ENCODE results near the gene TMEM263. TPM values are rescaled to one million over a fixed set of nuclear protein-coding genes. Genes with fewer than 3 reads are reported as not detected.
"Not testable (repeated sequence)": the region's sequence is repeated elsewhere in the genome, so short reads cannot be mapped to it uniquely, and the experiment has no call there.

The TMEM263 gene
- total RNA-seq, 2 experiments from 2014 or later = 33.2 to 33.4 TPM

DNA sequence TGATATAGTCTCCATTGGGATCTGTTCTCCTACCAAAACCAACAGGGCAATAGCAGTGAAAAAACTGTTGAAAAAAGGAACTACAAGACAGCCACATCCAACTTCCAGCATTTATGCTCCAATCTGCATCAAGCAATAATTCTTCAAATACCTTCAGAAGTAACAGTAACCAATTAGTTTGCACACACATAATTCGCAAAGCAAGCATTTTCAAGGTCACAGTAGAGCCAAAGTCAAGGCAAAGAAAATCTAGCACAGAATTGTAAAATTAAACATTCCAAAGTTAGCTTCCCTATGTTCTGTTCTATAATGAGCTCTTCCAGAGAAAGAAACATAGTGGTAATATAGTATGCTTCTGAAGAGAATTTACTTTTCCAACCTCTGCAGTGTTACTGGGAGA, 42.2 kb downstream of the TMEM263 start:
- Histone ChIP-seq H3K4me1 (ENCODE audit: insufficient read depth, low read length) (no peaks in the 10 kb centered on the region), H3K36me3 (ENCODE audit: insufficient read depth, low read length) (peaks cover 22% of the 10 kb centered on the region), H3K27me3 (ENCODE audit: control insufficient read depth in 1 of 2, insufficient read depth in 2 of 2, low read length in 2 of 2) (no peaks in the 10 kb centered on the region), H3K9me3 (ENCODE audit: control insufficient read depth in 1 of 2, insufficient read depth in 1 of 2, low read length in 2 of 2) (no peaks in the 10 kb centered on the region), H3K4me3 (ENCODE audit: low read length) (no peak overlapping the region), H3K27ac (ENCODE audit: low read depth in 1 of 2, low read length in 2 of 2) (no peak overlapping the region)
- ATAC-seq (ENCODE audit: poor library complexity) (no peak), DNase-seq (no peak)
- TF ChIP-seq, protein P1, sequence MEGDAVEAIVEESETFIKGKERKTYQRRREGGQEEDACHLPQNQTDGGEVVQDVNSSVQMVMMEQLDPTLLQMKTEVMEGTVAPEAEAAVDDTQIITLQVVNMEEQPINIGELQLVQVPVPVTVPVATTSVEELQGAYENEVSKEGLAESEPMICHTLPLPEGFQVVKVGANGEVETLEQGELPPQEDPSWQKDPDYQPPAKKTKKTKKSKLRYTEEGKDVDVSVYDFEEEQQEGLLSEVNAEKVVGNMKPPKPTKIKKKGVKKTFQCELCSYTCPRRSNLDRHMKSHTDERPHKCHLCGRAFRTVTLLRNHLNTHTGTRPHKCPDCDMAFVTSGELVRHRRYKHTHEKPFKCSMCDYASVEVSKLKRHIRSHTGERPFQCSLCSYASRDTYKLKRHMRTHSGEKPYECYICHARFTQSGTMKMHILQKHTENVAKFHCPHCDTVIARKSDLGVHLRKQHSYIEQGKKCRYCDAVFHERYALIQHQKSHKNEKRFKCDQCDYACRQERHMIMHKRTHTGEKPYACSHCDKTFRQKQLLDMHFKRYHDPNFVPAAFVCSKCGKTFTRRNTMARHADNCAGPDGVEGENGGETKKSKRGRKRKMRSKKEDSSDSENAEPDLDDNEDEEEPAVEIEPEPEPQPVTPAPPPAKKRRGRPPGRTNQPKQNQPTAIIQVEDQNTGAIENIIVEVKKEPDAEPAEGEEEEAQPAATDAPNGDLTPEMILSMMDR (IDR thresholded peaks at IDR 0.05) = no peak
- Mint-ChIP-seq H3K9me3 (no peaks in the 10 kb centered on the region), H3K27me3 (no peaks in the 10 kb centered on the region), H3K27ac (no peak overlapping the region), H3K4me1 (ENCODE audit: low read depth) (no peaks in the 10 kb centered on the region), H3K36me3 (ENCODE audit: low read depth) (peaks cover 89% of the 10 kb centered on the region), H3K4me3 (no peak overlapping the region)
- ChIA-PET CTCF (interaction anchor here (0.6 kb wide), 1 partner anchor 107 kb away, joined by 3 read pairs; no protein-coding TSS in a partner anchor), POLR2A (no interaction called here)
- intact Hi-C loops (cut with DNase I, micrococcal nuclease) = loop anchor here in 1 of 2 experiments (5.0 kb wide), 1 partner anchor 684 kb away; no protein-coding TSS in a partner anchor

DNA sequence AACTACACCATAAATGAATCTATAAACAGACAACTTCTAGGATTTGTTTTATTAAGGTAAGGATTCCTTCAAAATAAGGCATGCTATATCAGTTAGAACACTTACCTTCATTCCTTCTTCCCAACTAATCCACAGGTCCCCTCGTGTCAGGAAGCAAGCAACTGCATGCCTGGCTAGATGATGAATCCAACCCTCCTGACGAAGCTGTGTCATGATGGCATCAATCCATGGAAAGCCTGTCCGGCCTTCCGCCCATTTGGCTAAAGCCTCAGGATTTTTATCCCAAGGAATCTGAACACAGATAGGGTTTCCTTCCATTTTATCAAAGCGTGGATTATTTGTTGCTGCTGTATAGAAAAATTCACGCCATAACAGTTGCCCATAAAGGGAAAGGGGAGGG, 43.7 kb downstream of the TMEM263 start:
- no peaks in the 10 kb centered on the region for H3K4me1 ChIP-seq (ENCODE audit: insufficient read depth, low read length)
- peaks cover 22% of the 10 kb centered on the region for H3K36me3 ChIP-seq (ENCODE audit: insufficient read depth, low read length)
- intact Hi-C loops (cut with DNase I, micrococcal nuclease) = loop anchor here in 1 of 2 experiments (5.0 kb wide), 1 partner anchor 683 kb away; no protein-coding TSS in a partner anchor
- no peaks in the 10 kb centered on the region for H3K27me3 ChIP-seq (ENCODE audit: control insufficient read depth in 1 of 2, insufficient read depth in 2 of 2, low read length in 2 of 2)
- no peaks in the 10 kb centered on the region for H3K27me3 Mint-ChIP-seq
- no peak overlapping the region for H3K27ac ChIP-seq (ENCODE audit: low read depth in 1 of 2, low read length in 2 of 2)
- no peaks in the 10 kb centered on the region for H3K4me1 Mint-ChIP-seq (ENCODE audit: low read depth)
- no peaks in the 10 kb centered on the region for H3K9me3 ChIP-seq (ENCODE audit: control insufficient read depth in 1 of 2, insufficient read depth in 1 of 2, low read length in 2 of 2)
- H3K27ac Mint-ChIP-seq = no peak overlapping the region
- TF ChIP-seq, protein P1 (IDR thresholded peaks at IDR 0.05) = no peak
- H3K4me3 Mint-ChIP-seq = no peak overlapping the region
- POLR2A ChIA-PET = no interaction called here
- ATAC-seq (ENCODE audit: poor library complexity) (no peak), DNase-seq (no peak)
- no peak overlapping the region for H3K4me3 ChIP-seq (ENCODE audit: low read length)
- H3K36me3 Mint-ChIP-seq (ENCODE audit: low read depth) = peaks cover 75% of the 10 kb centered on the region
- CTCF ChIA-PET = interaction anchor here (0.7 kb wide), 1 partner anchor 1852 kb away, joined by 3 read pairs; no protein-coding TSS in a partner anchor
- H3K9me3 Mint-ChIP-seq = no peaks in the 10 kb centered on the region

DNA sequence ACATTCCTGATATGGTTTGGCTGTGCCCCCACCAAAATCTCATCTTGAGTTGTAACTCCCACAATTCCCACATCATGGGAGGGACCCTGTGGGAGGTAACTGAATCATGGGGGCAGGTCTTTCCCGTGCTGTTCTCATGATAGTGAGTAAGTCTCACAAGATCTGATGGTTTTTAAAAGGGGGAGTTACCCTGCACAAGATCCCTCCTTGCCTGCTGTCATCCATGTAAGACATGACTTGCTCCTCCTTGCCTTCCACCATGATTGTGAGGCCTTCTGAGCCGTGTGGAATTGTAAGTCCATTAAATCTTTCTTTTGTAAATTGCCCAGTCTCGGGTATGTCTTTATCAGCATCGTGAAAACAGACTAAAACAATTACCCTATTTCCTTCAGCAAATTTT, 47.0 kb downstream of the TMEM263 start:
- DNase-seq; H3K27ac ChIP-seq (ENCODE audit: low read depth in 1 of 2, low read length in 2 of 2); H3K4me1 ChIP-seq (ENCODE audit: insufficient read depth, low read length); H3K27me3 ChIP-seq (ENCODE audit: control insufficient read depth in 1 of 2, insufficient read depth in 2 of 2, low read length in 2 of 2); H3K9me3 ChIP-seq (ENCODE audit: control insufficient read depth in 1 of 2, insufficient read depth in 1 of 2, low read length in 2 of 2); H3K27ac Mint-ChIP-seq; H3K4me1 Mint-ChIP-seq (ENCODE audit: low read depth); H3K27me3 Mint-ChIP-seq; H3K4me3 Mint-ChIP-seq; intact Hi-C loops (cut with DNase I, micrococcal nuclease); ATAC-seq (ENCODE audit: poor library complexity); H3K9me3 Mint-ChIP-seq; POLR2A ChIA-PET; CTCF ChIA-PET; H3K4me3 ChIP-seq (ENCODE audit: low read length): not testable (repeated sequence)
- peaks cover 15% of the 10 kb centered on the region for H3K36me3 ChIP-seq (ENCODE audit: insufficient read depth, low read length)
- peaks cover 45% of the 10 kb centered on the region for H3K36me3 Mint-ChIP-seq (ENCODE audit: low read depth)

DNA sequence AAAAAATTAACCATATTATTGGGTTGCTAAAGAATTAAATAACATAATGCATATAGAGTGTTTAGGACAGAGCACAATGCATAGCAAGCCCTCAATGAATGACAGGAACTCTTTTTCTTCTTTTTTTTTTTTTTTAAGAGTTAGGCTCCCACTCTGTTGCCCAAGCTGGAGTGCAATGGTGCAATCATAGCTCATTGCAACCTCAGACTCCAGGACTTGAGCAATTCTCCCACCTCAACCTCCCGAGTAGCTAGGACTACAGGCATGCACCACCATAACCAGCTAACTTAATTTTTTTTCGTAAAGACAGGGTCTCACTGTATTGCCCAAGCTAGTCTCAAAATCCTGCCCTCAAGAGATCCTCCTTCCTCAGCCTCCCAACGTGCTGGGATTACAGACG, 51.7 kb downstream of the TMEM263 start:
- TF ChIP-seq, protein P1 (IDR thresholded peaks at IDR 0.05) = no peak
- no peak for ATAC-seq (ENCODE audit: poor library complexity)
- Histone ChIP-seq H3K27me3 (ENCODE audit: control insufficient read depth in 1 of 2, insufficient read depth in 2 of 2, low read length in 2 of 2) (no peaks in the 10 kb centered on the region), H3K27ac (ENCODE audit: low read depth in 1 of 2, low read length in 2 of 2) (no peak overlapping the region), H3K4me1 (ENCODE audit: insufficient read depth, low read length) (no peaks in the 10 kb centered on the region), H3K4me3 (ENCODE audit: low read length) (no peak overlapping the region), H3K36me3 (ENCODE audit: insufficient read depth, low read length) (peaks cover 3% of the 10 kb centered on the region), H3K9me3 (ENCODE audit: control insufficient read depth in 1 of 2, insufficient read depth in 1 of 2, low read length in 2 of 2) (no peaks in the 10 kb centered on the region)
- CTCF ChIA-PET = no interaction called here
- peaks cover 28% of the 10 kb centered on the region for H3K36me3 Mint-ChIP-seq (ENCODE audit: low read depth)
- no peaks in the 10 kb centered on the region for H3K27me3 Mint-ChIP-seq
- no peak overlapping the region for H3K27ac Mint-ChIP-seq
- POLR2A ChIA-PET = no interaction called here
- no peak overlapping the region for H3K4me3 Mint-ChIP-seq
- H3K4me1 Mint-ChIP-seq (ENCODE audit: low read depth) = no peaks in the 10 kb centered on the region
- intact Hi-C loops (cut with DNase I, micrococcal nuclease) = no loop called here
- H3K9me3 Mint-ChIP-seq = no peaks in the 10 kb centered on the region
- no peak for DNase-seq
